ENCODE measurements around the gene UBE2I.

DNA sequence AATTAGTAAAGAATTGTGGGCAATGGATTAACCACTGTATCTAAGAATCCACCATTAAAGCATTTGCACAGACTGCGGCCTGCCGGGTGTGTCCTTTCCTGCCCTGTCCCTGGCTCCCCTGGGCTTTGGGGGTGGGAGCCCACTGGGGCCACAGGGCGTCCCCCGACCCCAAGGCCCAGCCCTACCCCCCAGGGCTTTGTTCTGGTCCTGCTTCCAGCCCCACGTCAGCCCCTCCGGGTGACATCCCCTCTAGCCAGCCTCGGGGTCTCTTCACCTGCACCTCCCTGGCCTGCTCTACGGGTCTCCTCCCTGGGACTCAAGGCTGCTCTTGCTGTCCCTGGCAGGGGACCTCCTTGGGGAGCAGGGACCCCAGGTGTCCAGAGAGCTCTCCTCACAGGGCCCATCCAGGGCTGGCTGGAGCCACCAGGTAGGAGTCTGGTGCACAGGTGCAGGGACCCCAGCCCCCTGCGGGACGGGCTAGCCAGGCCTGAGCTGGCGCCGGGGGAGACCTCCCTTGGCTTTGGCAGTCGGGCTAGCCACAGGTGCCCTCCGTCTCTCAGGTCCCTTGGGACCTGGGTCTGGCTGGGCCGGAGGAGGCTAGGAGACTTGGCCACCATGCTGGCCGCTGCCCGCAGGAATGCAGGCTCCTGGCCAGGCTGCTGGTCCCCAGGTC lies 17.6 kb downstream of the UBE2I start:
- TF ChIP-seq, protein P1, sequence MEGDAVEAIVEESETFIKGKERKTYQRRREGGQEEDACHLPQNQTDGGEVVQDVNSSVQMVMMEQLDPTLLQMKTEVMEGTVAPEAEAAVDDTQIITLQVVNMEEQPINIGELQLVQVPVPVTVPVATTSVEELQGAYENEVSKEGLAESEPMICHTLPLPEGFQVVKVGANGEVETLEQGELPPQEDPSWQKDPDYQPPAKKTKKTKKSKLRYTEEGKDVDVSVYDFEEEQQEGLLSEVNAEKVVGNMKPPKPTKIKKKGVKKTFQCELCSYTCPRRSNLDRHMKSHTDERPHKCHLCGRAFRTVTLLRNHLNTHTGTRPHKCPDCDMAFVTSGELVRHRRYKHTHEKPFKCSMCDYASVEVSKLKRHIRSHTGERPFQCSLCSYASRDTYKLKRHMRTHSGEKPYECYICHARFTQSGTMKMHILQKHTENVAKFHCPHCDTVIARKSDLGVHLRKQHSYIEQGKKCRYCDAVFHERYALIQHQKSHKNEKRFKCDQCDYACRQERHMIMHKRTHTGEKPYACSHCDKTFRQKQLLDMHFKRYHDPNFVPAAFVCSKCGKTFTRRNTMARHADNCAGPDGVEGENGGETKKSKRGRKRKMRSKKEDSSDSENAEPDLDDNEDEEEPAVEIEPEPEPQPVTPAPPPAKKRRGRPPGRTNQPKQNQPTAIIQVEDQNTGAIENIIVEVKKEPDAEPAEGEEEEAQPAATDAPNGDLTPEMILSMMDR (IDR thresholded peaks at IDR 0.05), result no peak
- TF ChIP-seq POLR2AphosphoS5 (IDR thresholded peaks at IDR 0.05) (no peak), POLR2A (IDR thresholded peaks at IDR 0.05) (no peak), EP300 (IDR thresholded peaks at IDR 0.05) (no peak)
